ENCODE measurements around the gene TPO.

DNA sequence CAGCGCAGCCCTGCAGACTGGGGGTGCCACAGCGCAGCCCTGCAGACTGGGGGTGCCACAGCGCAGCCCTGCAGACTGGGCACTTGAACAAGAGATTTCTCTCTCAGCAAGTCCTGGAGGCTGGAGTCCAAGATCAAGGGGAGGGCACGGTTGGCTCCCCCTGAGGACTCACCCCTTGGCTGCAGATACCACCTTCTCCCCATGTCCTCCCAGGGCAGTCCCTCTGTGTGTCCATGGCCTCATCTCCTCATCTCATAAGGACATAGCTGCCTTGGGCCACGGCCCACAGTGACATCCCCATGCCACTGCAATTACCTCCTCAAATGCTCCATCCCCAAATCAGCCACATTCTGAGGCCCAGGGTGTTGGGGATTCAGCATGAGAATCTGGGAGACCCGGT, 98.2 kb downstream of the TPO start:
- TF ChIP-seq, protein P1, sequence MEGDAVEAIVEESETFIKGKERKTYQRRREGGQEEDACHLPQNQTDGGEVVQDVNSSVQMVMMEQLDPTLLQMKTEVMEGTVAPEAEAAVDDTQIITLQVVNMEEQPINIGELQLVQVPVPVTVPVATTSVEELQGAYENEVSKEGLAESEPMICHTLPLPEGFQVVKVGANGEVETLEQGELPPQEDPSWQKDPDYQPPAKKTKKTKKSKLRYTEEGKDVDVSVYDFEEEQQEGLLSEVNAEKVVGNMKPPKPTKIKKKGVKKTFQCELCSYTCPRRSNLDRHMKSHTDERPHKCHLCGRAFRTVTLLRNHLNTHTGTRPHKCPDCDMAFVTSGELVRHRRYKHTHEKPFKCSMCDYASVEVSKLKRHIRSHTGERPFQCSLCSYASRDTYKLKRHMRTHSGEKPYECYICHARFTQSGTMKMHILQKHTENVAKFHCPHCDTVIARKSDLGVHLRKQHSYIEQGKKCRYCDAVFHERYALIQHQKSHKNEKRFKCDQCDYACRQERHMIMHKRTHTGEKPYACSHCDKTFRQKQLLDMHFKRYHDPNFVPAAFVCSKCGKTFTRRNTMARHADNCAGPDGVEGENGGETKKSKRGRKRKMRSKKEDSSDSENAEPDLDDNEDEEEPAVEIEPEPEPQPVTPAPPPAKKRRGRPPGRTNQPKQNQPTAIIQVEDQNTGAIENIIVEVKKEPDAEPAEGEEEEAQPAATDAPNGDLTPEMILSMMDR (conservative IDR thresholded peaks at IDR 0.05) = no peak
- no peak for TF ChIP-seq EZH2 (IDR thresholded peaks at IDR 0.05; ENCODE audit: low read depth)
